Right renal cortex interstitium (tissue), 3 donors: ENCODE results near the gene C2orf81. TPM values are rescaled to one million over a fixed set of nuclear protein-coding genes. Genes with fewer than 3 reads are reported as not detected.
A peak's percentile ranks its signal among the peaks of the same experiment; 100 is the strongest.

Experiments
- DNase-seq, 3 donors: peaks; one replicate each; pipeline ENCODE4 v3.0.0-alpha.2; 2013; ENCODE audit warnings: low read depth in 3 of 3, low spot score in 2 of 3
- polyA plus RNA-seq, 3 donors: library from polyadenylated mRNA; unstranded; fragments of 120-200 nt; gene quantifications; one replicate each; pipeline ENCODE4 v1.2.1, GENCODE V29; 2013; ENCODE audit not compliant: insufficient read length in 3 of 3

C2orf81 gene
- polyA plus RNA-seq, 3 donors: 4.4 to 6.6 (median 5.7) TPM

- DNase-seq: no peak
Measured at GRCh38 chr2:74393525-74393924, 27.9 kb downstream of the C2orf81 start.

- DNase-seq: no peak
Measured at GRCh38 chr2:74392449-74392743, 29.0 kb downstream of the C2orf81 start.

- DNase-seq: peak; percentile 86 to 93 (median 90)
Measured at GRCh38 chr2:74391580-74392448, 29.6 kb downstream of the C2orf81 start.

GRCh38 chr2:74391209-74391579 lies 30.2 kb downstream of the C2orf81 start:
- DNase-seq: no peak

- no peak for DNase-seq
Measured at GRCh38 chr2:74390606-74391005, 30.8 kb downstream of the C2orf81 start.

GRCh38 chr2:74387346-74387745 lies 34.1 kb downstream of the C2orf81 start:
- no peak for DNase-seq

- no peak for DNase-seq
Measured at GRCh38 chr2:74385396-74385795, 36.0 kb downstream of the C2orf81 start.

- DNase-seq: no peak
Measured at GRCh38 chr2:74384051-74384450, 37.4 kb downstream of the C2orf81 start.

GRCh38 chr2:74383254-74383653 lies 38.2 kb downstream of the C2orf81 start:
- no peak for DNase-seq

GRCh38 chr2:74381751-74382150 lies 39.7 kb downstream of the C2orf81 start:
- DNase-seq: no peak

GRCh38 chr2:74379851-74380789 lies 41.3 kb downstream of the C2orf81 start, which contains the start of gene DCTN1:
Gene DCTN1 (minus strand): TSS chr2:74380311. CDS start chr2:74380037, 274 bp downstream.
- peak in 1 of 3 donors; percentile 44 for DNase-seq

GRCh38 chr2:74378007-74378406 lies 43.4 kb downstream of the C2orf81 start:
- no peak for DNase-seq

- DNase-seq: no peak
Measured at GRCh38 chr2:74375838-74376237, 45.6 kb downstream of the C2orf81 start.

- peak in 2 of 3 donors; percentile 59 to 74 for DNase-seq
Measured at GRCh38 chr2:74374509-74375205, 46.8 kb downstream of the C2orf81 start.

- DNase-seq: no peak
Measured at GRCh38 chr2:74373985-74374384, 47.4 kb downstream of the C2orf81 start.

- DNase-seq: no peak
Measured at GRCh38 chr2:74373221-74373676, 48.2 kb downstream of the C2orf81 start.

GRCh38 chr2:74372674-74373073 lies 48.7 kb downstream of the C2orf81 start:
- DNase-seq: no peak

GRCh38 chr2:74371421-74371820 lies 50.0 kb downstream of the C2orf81 start:
- DNase-seq: no peak

GRCh38 chr2:74369976-74370375 lies 51.4 kb downstream of the C2orf81 start:
- no peak for DNase-seq

GRCh38 chr2:74368499-74368898 lies 52.9 kb downstream of the C2orf81 start:
- DNase-seq: no peak

GRCh38 chr2:74367789-74368188 lies 53.6 kb downstream of the C2orf81 start:
- no peak for DNase-seq
